ENCODE data around the gene ABCG1.

DNA sequence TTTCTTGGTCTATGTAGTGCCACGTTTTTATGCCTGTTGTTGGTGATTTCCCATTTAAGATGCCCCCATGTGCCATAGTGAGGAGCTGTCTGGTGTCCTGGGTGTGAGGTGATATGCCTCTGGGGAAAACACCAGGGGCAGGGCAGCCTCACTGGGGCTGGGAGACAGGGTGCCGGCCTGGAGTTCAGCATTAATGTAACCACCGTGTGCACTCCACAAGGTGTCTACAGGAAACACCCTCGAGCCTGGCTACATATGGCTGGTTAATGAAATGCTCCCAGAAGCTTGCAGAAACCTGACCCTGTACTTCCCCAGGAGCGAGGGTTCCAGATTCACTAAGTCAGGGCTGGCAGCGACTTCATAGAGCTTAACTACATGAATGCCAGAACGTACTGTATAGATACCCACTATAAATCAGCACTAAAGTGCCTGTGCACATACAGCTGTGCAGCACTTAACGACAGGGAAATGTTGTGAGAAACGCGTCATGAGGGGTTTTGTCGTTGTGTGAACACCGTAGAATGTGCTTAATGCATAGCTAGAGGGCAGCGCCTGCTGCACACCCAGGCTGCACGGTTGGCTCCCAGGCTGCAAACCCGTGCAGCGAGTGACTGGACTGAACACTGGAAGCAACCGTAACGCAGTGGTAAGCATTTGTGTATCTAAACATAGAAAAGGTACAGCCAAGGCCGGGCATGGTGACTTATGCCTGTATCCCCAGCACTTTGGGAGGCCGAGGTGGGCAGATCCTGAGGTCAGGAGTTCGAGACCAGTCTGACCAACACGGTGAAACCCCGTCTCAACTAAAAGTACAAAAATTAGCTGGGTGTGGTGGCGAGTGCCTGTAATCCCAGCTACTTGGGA is 121.5 kb downstream of the ABCG1 start:
- TF ChIP-seq, protein P1, sequence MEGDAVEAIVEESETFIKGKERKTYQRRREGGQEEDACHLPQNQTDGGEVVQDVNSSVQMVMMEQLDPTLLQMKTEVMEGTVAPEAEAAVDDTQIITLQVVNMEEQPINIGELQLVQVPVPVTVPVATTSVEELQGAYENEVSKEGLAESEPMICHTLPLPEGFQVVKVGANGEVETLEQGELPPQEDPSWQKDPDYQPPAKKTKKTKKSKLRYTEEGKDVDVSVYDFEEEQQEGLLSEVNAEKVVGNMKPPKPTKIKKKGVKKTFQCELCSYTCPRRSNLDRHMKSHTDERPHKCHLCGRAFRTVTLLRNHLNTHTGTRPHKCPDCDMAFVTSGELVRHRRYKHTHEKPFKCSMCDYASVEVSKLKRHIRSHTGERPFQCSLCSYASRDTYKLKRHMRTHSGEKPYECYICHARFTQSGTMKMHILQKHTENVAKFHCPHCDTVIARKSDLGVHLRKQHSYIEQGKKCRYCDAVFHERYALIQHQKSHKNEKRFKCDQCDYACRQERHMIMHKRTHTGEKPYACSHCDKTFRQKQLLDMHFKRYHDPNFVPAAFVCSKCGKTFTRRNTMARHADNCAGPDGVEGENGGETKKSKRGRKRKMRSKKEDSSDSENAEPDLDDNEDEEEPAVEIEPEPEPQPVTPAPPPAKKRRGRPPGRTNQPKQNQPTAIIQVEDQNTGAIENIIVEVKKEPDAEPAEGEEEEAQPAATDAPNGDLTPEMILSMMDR (IDR thresholded peaks at IDR 0.05) = no peak
- no peak for TF ChIP-seq POLR2A (IDR thresholded peaks at IDR 0.05; ENCODE audit: low read depth)

Data from esophagus muscularis mucosa (tissue), 3 donors.